ENCODE data around the gene HSPA4L.

- TF ChIP-seq POLR2A (IDR thresholded peaks at IDR 0.05) (no peak), CTCF (IDR thresholded peaks at IDR 0.05) (no peak), POLR2AphosphoS5 (IDR thresholded peaks at IDR 0.05) (no peak), EP300 (IDR thresholded peaks at IDR 0.05) (no peak)
Measured at GRCh38 chr4:127828121-127828520, 46.0 kb downstream of the HSPA4L start.
